ENCODE data around the gene TOP1.

Gene TOP1

DNA sequence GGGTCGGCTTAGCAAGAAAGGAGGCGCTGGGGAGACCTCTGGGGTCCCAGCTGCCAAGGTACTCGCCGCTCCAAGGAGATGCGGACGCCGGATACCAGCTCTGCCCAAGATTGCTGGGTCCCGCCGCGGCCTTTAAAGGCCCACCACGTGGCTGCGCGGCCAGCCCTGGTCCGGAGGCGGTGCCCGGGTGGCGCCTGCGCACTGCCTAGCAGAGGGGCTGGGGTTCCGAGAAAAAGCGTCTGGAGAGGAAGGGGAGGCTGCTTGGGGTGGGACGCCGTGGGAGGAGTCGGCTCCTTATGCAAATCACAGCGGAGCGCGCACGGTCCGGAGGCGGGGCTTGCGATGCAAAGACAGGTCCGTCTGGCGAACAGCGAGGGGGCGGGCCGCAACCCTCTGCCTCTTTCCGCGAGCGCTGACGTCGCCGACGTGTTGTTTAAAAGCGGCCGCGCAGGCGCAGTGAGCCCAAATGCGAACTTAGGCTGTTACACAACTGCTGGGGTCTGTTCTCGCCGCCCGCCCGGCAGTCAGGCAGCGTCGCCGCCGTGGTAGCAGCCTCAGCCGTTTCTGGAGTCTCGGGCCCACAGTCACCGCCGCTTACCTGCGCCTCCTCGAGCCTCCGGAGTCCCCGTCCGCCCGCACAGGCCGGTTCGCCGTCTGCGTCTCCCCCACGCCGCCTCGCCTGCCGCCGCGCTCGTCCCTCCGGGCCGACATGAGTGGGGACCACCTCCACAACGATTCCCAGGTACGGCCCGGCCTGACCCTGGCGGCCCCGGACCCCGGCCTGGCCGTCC is at the start of gene TOP1:
Gene TOP1, plus strand, starts transcription at position 464 of the 791 bp plus-strand sequence. Its CDS starts 246 bp downstream, at position 710.
- peak within 1 kb of the TSS; percentile 96 for H3K27ac ChIP-seq (ENCODE audit: low read depth, low read length)
- H3K4me3 ChIP-seq (ENCODE audit: low read length), result peak within 1 kb of the TSS; percentile 89
- H3K4me1 ChIP-seq (ENCODE audit: control insufficient read depth, insufficient read depth, low read length), result peaks cover 21% of the 10 kb centered on the region
- H3K9ac ChIP-seq (ENCODE audit: low read length), result peak within 1 kb of the TSS; percentile 70
- no peaks in the 10 kb centered on the region for H3K36me3 ChIP-seq (ENCODE audit: control insufficient read depth, insufficient read depth, low read length)
- H3K27me3 ChIP-seq (ENCODE audit: control insufficient read depth, insufficient read depth, low read length), result no peaks in the 10 kb centered on the region

DNA sequence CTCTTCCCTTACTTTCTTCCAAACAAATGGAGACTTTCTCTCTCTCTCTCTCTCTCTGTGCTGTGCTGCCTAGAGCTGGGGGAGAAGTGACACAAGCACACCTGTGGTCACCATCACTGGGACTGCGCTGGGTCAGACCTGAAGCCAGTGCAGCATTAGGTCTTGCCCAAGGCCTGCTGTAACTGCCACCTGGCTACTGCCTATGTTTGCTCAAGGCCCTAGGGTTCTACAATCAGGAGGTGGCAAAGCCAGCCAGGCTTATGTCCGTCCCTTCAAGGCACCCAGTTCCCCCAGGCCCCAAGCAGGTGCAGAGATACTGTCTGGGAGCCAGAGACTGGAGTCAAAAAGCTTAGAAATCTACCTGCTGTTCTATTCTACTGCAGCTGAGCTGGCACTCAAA is 49.4 kb upstream of the TOP1 start:
- Histone ChIP-seq H3K4me1 (ENCODE audit: control insufficient read depth, insufficient read depth, low read length) (no peaks in the 10 kb centered on the region), H3K27ac (ENCODE audit: low read depth, low read length) (no peak overlapping the region), H3K27me3 (ENCODE audit: control insufficient read depth, insufficient read depth, low read length) (no peaks in the 10 kb centered on the region), H3K9ac (ENCODE audit: low read length) (no peak overlapping the region), H3K4me3 (ENCODE audit: low read length) (no peak overlapping the region), H3K36me3 (ENCODE audit: control insufficient read depth, insufficient read depth, low read length) (no peaks in the 10 kb centered on the region)

DNA sequence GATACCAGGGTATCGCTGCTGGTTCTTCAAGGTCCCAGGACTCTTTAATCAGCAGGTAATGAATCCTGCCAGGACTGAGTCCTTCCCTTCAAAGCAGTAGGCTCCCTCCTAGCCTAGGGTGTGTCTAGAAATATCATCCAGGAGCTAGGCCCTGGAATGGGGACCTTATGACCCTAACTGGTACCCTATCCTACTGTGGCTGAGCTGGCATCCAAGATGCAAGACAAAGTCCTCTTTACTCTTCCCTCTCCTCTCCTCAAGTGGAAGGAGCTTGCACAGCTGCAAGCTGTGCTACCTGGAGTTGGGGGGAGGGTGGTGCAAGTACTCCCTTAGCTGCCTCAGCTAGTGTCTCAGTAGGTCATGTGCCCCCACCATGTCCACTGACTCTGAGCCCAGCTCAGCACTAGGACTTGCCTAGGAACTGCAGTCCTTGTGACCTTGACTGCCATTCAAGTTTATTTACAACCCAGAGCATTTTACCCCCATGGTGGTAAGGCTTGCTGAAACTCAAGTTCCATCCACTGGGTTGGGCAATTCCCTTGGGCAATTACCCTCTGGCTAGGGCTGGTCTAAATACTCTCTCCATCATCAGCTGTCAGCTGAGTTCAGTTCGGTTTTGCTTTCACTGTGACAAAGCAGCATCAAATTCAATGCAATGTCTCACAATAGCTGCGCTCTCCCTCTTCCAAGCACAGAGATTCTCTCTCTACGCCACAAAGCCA is 48.4 kb upstream of the TOP1 start:
- Histone ChIP-seq H3K27ac (ENCODE audit: low read depth, low read length) (no peak overlapping the region), H3K4me1 (ENCODE audit: control insufficient read depth, insufficient read depth, low read length) (no peaks in the 10 kb centered on the region), H3K36me3 (ENCODE audit: control insufficient read depth, insufficient read depth, low read length) (no peaks in the 10 kb centered on the region), H3K27me3 (ENCODE audit: control insufficient read depth, insufficient read depth, low read length) (no peaks in the 10 kb centered on the region), H3K9ac (ENCODE audit: low read length) (no peak overlapping the region), H3K4me3 (ENCODE audit: low read length) (no peak overlapping the region)

DNA sequence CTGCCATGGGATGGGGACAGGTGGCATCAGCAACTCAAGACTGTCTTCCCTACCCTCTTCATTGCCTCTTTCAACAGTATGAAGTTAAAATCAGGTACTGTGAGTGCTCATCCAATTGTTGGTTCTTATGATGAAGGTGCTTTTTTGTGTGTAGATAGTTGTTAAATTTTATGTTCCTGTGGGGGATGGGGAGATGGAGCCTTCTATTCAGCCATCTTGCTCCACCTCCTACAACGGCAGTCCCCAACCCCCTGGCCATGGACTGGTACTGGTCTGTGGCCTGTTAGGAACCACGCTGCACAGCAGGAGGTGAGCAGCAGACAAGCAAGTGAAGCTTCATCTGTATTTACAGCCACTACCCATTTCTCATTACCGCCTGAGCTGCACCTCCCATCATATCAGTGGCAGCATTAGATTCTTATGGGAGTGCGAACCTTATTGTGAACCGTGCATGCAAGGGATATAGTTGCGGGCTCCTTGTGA is 47.8 kb upstream of the TOP1 start:
- H3K4me3 ChIP-seq (ENCODE audit: low read length), result no peak overlapping the region

DNA sequence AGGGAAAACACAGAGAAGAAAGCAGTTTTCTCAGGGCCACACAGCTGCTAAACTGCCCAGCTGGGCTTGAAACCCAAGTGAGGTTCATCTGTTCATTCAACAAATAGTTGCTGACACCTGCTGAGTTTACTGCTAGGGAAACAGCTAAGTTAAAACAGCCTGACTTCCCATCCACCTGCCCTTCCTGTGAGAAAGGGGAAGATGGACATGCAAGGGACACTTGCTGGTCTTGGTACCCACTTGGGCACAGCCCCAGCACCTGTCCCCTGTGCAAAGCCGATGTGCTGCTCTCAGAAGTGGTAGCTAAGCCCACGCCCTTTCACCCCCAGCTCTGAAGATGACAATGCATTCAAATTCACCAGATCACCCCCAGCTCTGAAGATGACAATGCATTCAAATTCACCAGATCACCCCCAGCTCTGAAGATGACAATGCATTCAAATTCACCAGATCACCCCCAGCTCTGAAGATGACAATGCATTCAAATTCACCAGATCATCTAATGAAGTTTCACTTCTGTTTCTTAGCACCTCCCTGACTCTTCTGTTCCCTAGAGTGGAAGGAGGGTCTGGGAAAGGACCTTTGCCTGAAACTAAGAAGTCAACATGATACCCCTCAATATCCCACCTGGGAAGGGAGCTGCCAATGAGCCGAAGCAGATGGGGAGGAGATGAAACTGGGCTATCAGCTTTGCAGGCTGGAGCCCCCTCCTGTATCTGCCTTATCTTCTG is 46.0 kb upstream of the TOP1 start:
- no peak overlapping the region for H3K4me3 ChIP-seq (ENCODE audit: low read length)
- no peaks in the 10 kb centered on the region for H3K27me3 ChIP-seq (ENCODE audit: control insufficient read depth, insufficient read depth, low read length)
- no peak overlapping the region for H3K27ac ChIP-seq (ENCODE audit: low read depth, low read length)
- H3K9ac ChIP-seq (ENCODE audit: low read length), result no peak overlapping the region
- H3K36me3 ChIP-seq (ENCODE audit: control insufficient read depth, insufficient read depth, low read length), result no peaks in the 10 kb centered on the region
- H3K4me1 ChIP-seq (ENCODE audit: control insufficient read depth, insufficient read depth, low read length), result no peaks in the 10 kb centered on the region

More for the DNA sequence above, 47.8 kb upstream of the TOP1 start:
- Histone ChIP-seq H3K36me3 (ENCODE audit: control insufficient read depth, insufficient read depth, low read length) (no peaks in the 10 kb centered on the region), H3K27me3 (ENCODE audit: control insufficient read depth, insufficient read depth, low read length) (no peaks in the 10 kb centered on the region), H3K27ac (ENCODE audit: low read depth, low read length) (no peak overlapping the region), H3K9ac (ENCODE audit: low read length) (no peak overlapping the region), H3K4me1 (ENCODE audit: control insufficient read depth, insufficient read depth, low read length) (no peaks in the 10 kb centered on the region)

DNA sequence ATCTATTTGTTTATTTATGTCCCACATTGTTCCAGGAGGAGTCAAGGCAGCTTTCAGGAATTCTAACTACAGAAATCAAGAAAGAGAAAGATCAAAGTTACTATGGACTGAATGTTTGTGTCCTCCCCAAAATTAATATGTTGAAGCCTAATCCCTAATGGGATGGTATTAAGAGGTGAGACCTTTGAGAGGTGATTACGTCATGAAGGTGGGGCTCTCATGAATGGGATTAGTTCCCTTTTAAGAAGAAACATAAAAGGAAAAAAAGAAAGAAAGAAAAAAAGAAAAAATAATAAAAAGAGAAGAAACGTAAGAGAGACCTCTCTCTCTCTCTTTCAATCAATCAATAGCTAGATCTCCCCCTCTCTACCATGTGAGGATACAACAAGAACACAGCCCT is 44.7 kb upstream of the TOP1 start:
- Histone ChIP-seq H3K4me1 (ENCODE audit: control insufficient read depth, insufficient read depth, low read length) (no peaks in the 10 kb centered on the region), H3K36me3 (ENCODE audit: control insufficient read depth, insufficient read depth, low read length) (no peaks in the 10 kb centered on the region), H3K9ac (ENCODE audit: low read length) (no peak overlapping the region), H3K4me3 (ENCODE audit: low read length) (no peak overlapping the region), H3K27ac (ENCODE audit: low read depth, low read length) (no peak overlapping the region), H3K27me3 (ENCODE audit: control insufficient read depth, insufficient read depth, low read length) (no peaks in the 10 kb centered on the region)

DNA sequence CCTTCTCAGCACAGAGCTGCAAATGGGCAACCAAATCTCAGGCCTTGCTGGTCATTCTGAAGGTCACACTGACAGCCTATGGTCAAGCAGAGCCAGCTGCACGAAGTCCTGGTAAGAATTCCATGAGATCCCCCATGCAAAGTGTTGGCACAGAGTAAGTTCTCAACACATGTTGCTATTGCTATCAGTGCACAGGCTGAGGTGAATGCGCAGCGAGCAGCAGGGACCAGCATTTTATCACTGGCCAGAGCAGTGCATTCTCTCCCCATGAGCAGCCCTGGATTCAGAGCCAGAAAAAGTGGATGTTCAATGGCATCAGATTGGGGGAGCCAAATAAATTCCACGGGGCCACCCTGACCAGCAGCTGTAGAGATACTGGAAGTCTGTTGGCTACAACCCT is 44.1 kb upstream of the TOP1 start:
- no peaks in the 10 kb centered on the region for H3K4me1 ChIP-seq (ENCODE audit: control insufficient read depth, insufficient read depth, low read length)
- no peak overlapping the region for H3K4me3 ChIP-seq (ENCODE audit: low read length)
- H3K27me3 ChIP-seq (ENCODE audit: control insufficient read depth, insufficient read depth, low read length), result no peaks in the 10 kb centered on the region
- no peak overlapping the region for H3K9ac ChIP-seq (ENCODE audit: low read length)
- no peak overlapping the region for H3K27ac ChIP-seq (ENCODE audit: low read depth, low read length)
- H3K36me3 ChIP-seq (ENCODE audit: control insufficient read depth, insufficient read depth, low read length), result no peaks in the 10 kb centered on the region

DNA sequence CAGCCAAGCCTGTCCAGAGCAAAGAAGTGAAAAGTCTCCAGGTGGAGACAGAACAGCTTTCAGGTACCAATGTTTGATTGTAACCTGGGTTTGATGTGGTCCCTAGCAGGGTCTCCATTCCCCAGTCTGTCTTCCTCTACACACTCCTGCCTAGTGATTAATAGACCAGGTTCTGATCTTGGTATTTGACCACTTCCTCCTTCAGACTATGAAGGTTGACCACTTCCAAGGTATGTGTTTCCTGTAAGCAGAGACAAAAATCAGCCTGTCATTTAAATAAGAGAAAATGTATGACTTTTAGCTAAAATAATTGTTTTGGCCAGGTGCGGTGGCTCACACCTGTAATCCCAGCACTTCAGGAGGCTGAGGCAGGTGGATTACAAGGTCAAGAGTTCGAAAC is 41.8 kb upstream of the TOP1 start:
- Histone ChIP-seq H3K27me3 (ENCODE audit: control insufficient read depth, insufficient read depth, low read length) (no peaks in the 10 kb centered on the region), H3K4me1 (ENCODE audit: control insufficient read depth, insufficient read depth, low read length) (no peaks in the 10 kb centered on the region), H3K36me3 (ENCODE audit: control insufficient read depth, insufficient read depth, low read length) (no peaks in the 10 kb centered on the region), H3K9ac (ENCODE audit: low read length) (no peak overlapping the region), H3K4me3 (ENCODE audit: low read length) (no peak overlapping the region), H3K27ac (ENCODE audit: low read depth, low read length) (no peak overlapping the region)

DNA sequence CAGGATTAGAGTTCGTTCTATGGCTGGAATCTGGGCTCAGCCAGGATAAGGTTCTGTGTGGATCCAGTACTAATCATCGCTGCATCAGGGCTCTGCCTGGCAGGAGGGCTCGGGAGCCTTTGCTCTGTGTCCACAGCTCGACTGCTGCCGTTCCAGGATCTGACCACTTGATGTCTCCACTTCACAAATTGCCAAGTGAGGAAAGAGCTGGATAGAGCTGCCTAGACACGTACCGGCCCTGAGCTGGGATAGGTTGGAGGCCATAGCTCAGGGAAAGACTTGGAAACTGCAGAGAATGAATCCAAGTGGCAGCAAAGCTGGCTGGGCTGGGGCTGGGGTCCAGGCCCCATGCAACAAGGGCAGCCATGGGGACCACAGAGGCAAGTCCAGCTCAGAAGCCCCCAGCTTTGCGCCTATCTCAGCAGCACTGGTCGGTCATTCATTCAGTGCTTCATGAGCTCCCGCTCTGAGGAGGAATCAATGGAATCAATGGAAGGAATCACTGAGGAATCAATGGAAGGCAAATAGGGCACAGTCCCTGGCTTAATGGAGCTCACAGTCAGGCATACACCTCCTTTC is 38.0 kb upstream of the TOP1 start:
- H3K27ac ChIP-seq (ENCODE audit: low read depth, low read length), result no peak overlapping the region
- H3K4me3 ChIP-seq (ENCODE audit: low read length), result no peak overlapping the region
- no peak overlapping the region for H3K9ac ChIP-seq (ENCODE audit: low read length)
- no peaks in the 10 kb centered on the region for H3K4me1 ChIP-seq (ENCODE audit: control insufficient read depth, insufficient read depth, low read length)
- H3K27me3 ChIP-seq (ENCODE audit: control insufficient read depth, insufficient read depth, low read length), result no peaks in the 10 kb centered on the region
- no peaks in the 10 kb centered on the region for H3K36me3 ChIP-seq (ENCODE audit: control insufficient read depth, insufficient read depth, low read length)

DNA sequence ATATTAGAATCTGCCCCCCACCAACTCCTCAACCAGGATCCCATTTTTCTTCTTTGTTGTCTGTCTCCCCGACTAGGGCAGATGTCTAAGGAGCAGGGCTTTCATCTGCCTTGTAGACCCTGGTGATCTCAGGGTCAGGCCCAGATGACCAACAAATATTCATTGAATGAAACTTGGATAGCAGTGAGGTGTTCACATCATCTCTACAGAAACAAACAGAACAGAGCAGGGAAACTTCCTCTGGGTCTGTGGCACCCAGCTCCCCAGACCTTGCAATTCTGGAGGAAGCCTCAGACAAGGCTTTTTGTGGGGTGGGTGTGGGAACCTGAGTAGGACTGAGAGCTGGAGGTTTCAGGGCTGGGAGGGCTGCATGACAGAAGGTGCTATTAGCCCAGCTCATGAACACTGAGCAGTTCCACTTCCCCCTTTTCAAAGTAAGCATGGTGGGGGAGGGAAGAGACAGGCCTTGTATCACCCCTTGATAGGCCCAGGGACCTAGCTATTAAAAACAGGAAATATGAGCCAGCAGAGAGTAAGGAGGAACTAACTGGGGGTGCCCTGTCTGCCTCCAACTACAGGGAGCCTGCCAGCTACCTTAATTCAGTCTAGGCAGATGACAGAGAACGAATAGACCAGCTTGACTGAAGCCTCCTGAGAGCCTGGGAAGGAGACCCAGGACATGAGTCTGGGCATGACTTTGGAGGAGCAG is 37.3 kb upstream of the TOP1 start:
- no peaks in the 10 kb centered on the region for H3K4me1 ChIP-seq (ENCODE audit: control insufficient read depth, insufficient read depth, low read length)
- no peaks in the 10 kb centered on the region for H3K27me3 ChIP-seq (ENCODE audit: control insufficient read depth, insufficient read depth, low read length)
- no peak overlapping the region for H3K4me3 ChIP-seq (ENCODE audit: low read length)
- H3K27ac ChIP-seq (ENCODE audit: low read depth, low read length), result no peak overlapping the region
- no peak overlapping the region for H3K9ac ChIP-seq (ENCODE audit: low read length)
- H3K36me3 ChIP-seq (ENCODE audit: control insufficient read depth, insufficient read depth, low read length), result no peaks in the 10 kb centered on the region

DNA sequence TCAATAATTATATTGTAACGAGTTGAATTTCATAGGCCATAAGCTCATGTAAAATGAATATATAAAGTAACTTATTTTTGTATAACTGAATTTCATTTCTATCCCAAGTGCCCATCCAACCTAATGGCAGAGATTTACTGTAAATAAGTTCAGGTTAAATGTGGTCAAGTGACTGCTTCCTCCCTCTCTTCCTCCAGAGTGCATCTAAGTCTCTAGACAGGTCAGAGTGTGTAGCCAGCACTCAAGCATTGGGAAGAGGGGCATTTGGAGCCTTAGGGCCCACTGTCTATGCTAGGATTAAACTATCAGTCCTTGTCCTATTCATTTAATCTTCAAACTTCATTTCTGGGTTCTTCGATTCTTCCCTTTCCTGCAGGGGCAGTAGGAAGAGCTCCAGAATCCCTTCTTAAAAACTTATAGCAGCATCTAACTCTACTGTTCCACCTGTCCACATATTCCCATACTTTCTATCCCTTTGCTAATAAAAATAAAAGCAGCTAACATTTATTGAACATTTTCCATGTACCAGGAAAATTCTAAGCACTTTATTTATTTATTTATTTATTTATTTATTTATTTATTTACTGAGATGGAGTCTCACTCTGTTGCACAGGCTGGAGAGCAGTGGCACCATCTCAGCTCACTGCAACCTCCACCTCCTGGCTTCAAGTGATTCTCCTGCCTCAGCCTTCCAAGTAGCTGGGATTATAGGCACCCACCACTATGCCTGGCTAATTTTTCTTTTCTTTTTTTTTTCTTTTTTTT is 36.1 kb upstream of the TOP1 start:
- H3K27ac ChIP-seq (ENCODE audit: low read depth, low read length), result no peak overlapping the region
- no peak overlapping the region for H3K9ac ChIP-seq (ENCODE audit: low read length)
- no peak overlapping the region for H3K4me3 ChIP-seq (ENCODE audit: low read length)
- no peaks in the 10 kb centered on the region for H3K36me3 ChIP-seq (ENCODE audit: control insufficient read depth, insufficient read depth, low read length)
- no peaks in the 10 kb centered on the region for H3K27me3 ChIP-seq (ENCODE audit: control insufficient read depth, insufficient read depth, low read length)
- H3K4me1 ChIP-seq (ENCODE audit: control insufficient read depth, insufficient read depth, low read length), result no peaks in the 10 kb centered on the region
